Measurements from ENCODE around the gene LRRC8E. TPM values are rescaled to one million over a fixed set of nuclear protein-coding genes. Genes with fewer than 3 reads are reported as not detected.

Gene LRRC8E
- total RNA-seq, 1 donor from 2014 or later, result 6.6 TPM

GRCh38 chr19:7843521-7843920 lies 44.8 kb upstream of the LRRC8E start:
- intact Hi-C loops (cut with DNase I), result no loop called here

GRCh38 chr19:7844405-7844804 lies 43.9 kb upstream of the LRRC8E start:
- intact Hi-C loops (cut with DNase I), result no loop called here
- H3K9me3 ChIP-seq, result no peaks in the 10 kb centered on the region
- no peaks in the 10 kb centered on the region for H3K36me3 ChIP-seq
- ATAC-seq, result no peak
- DNase-seq, result no peak
- H3K27me3 ChIP-seq (ENCODE audit: low read depth), result no peaks in the 10 kb centered on the region
- no peak overlapping the region for H3K4me3 ChIP-seq
- no peak overlapping the region for H3K27ac ChIP-seq
- no peaks in the 10 kb centered on the region for H3K4me1 ChIP-seq
- no peak for TF ChIP-seq CTCF (IDR thresholded peaks at IDR 0.05)

More at GRCh38 chr19:7843521-7843920, 44.8 kb upstream of the LRRC8E start:
- Histone ChIP-seq H3K4me3 (no peak overlapping the region), H3K36me3 (no peaks in the 10 kb centered on the region), H3K9me3 (no peaks in the 10 kb centered on the region), H3K4me1 (no peaks in the 10 kb centered on the region), H3K27me3 (ENCODE audit: low read depth) (no peaks in the 10 kb centered on the region), H3K27ac (no peak overlapping the region)
- no peak for TF ChIP-seq CTCF (IDR thresholded peaks at IDR 0.05)
- ATAC-seq, result no peak
- no peak for DNase-seq

GRCh38 chr19:7844951-7845350 lies 43.4 kb upstream of the LRRC8E start:
- ATAC-seq, result peak in 1 of 2 donors; percentile 15
- no peaks in the 10 kb centered on the region for H3K27me3 ChIP-seq (ENCODE audit: low read depth)
- H3K27ac ChIP-seq, result no peak overlapping the region
- no peak for TF ChIP-seq CTCF (IDR thresholded peaks at IDR 0.05)
- H3K4me1 ChIP-seq, result no peaks in the 10 kb centered on the region
- no peaks in the 10 kb centered on the region for H3K9me3 ChIP-seq
- H3K4me3 ChIP-seq, result no peak overlapping the region
- intact Hi-C loops (cut with DNase I), result no loop called here
- DNase-seq, result no peak
- no peaks in the 10 kb centered on the region for H3K36me3 ChIP-seq

GRCh38 chr19:7845390-7846154 lies 42.7 kb upstream of the LRRC8E start:
- Histone ChIP-seq H3K4me3 (no peak overlapping the region), H3K27ac (no peak overlapping the region), H3K4me1 (no peaks in the 10 kb centered on the region), H3K36me3 (no peaks in the 10 kb centered on the region), H3K27me3 (ENCODE audit: low read depth) (no peaks in the 10 kb centered on the region), H3K9me3 (no peaks in the 10 kb centered on the region)
- DNase-seq, result no peak
- no peak for ATAC-seq
- intact Hi-C loops (cut with DNase I), result no loop called here
- TF ChIP-seq CTCF (IDR thresholded peaks at IDR 0.05), result no peak

GRCh38 chr19:7846155-7846646 lies 42.1 kb upstream of the LRRC8E start:
- DNase-seq, result no peak
- intact Hi-C loops (cut with DNase I), result no loop called here
- Histone ChIP-seq H3K27me3 (ENCODE audit: low read depth) (no peaks in the 10 kb centered on the region), H3K4me1 (no peaks in the 10 kb centered on the region), H3K4me3 (no peak overlapping the region), H3K27ac (no peak overlapping the region), H3K9me3 (no peaks in the 10 kb centered on the region), H3K36me3 (no peaks in the 10 kb centered on the region)
- no peak for ATAC-seq
- TF ChIP-seq CTCF (IDR thresholded peaks at IDR 0.05), result no peak
